GM19468 (cell line): ENCODE measurements around the gene CIDEC.
"Not testable (repeated sequence)": the region's sequence is repeated elsewhere in the genome, so short reads cannot be mapped to it uniquely, and the experiment has no call there.

Experiments
- ATAC-seq: cut with Tn5 transposase; IDR thresholded peaks from one replicate; pipeline ENCODE4 v1.9.1; 2021; ENCODE audit warnings: mild to moderate bottlenecking, moderate library complexity, moderate number of reproducible peaks; ENCODE audit not compliant: unreplicated experiment; ENCODE audit errors: extremely low read depth

CIDEC gene

GRCh38 chr3:9902372-9903237, 22.6 kb upstream of the CIDEC start, which contains the start of gene IL17RE:
TSS of gene IL17RE (plus strand) at chr3:9902848. CDS start at chr3:9902933, 85 bp downstream.
- ATAC-seq, result no peak

GRCh38 chr3:9901967-9902366, 21.9 kb upstream of the CIDEC start:
- ATAC-seq, result no peak

GRCh38 chr3:9900965-9901415, 20.9 kb upstream of the CIDEC start:
- not testable (repeated sequence) for ATAC-seq

GRCh38 chr3:9899289-9899791, 19.3 kb upstream of the CIDEC start:
- ATAC-seq, result no peak

- no peak for ATAC-seq
Observed at GRCh38 chr3:9898467-9899241, 18.6 kb upstream of the CIDEC start.

GRCh38 chr3:9897408-9898372, 17.6 kb upstream of the CIDEC start:
- ATAC-seq, result no peak

- not testable (repeated sequence) for ATAC-seq
Observed at GRCh38 chr3:9896755-9897407, 16.8 kb upstream of the CIDEC start.

- ATAC-seq, result not testable (repeated sequence)
Observed at GRCh38 chr3:9895715-9896114, 15.7 kb upstream of the CIDEC start.

GRCh38 chr3:9893739-9894138, 13.7 kb upstream of the CIDEC start:
- no peak for ATAC-seq

- no peak for ATAC-seq
Observed at GRCh38 chr3:9891072-9891622, 11.1 kb upstream of the CIDEC start.

GRCh38 chr3:9890249-9891071, 10.4 kb upstream of the CIDEC start, which contains the start of gene JAGN1:
TSS of gene JAGN1 (plus strand) at chr3:9890610. CDS start at chr3:9890723, 113 bp downstream.
- peak; percentile 51 for ATAC-seq

- no peak for ATAC-seq
Observed at GRCh38 chr3:9889405-9889804, 9.4 kb upstream of the CIDEC start.

GRCh38 chr3:9888540-9888939, 8.5 kb upstream of the CIDEC start:
- no peak for ATAC-seq

- no peak for ATAC-seq
Observed at GRCh38 chr3:9887480-9887879, 7.4 kb upstream of the CIDEC start.

GRCh38 chr3:9886328-9886727, 6.3 kb upstream of the CIDEC start:
- ATAC-seq, result no peak

- no peak for ATAC-seq
Observed at GRCh38 chr3:9884555-9885165, 4.6 kb upstream of the CIDEC start.

GRCh38 chr3:9883706-9884554, 3.9 kb upstream of the CIDEC start:
- ATAC-seq, result no peak
